GM19240 (cell line): ENCODE measurements around the gene WWOX.
"Not testable (repeated sequence)": the region's sequence is repeated elsewhere in the genome, so short reads cannot be mapped to it uniquely, and the experiment has no call there.

Source experiments
- DNase-seq: peaks from one replicate; pipeline ENCODE4 v3.0.0; 2011; ENCODE audit warnings: low spot score; ENCODE audit not compliant: insufficient read length

Gene WWOX

GRCh38 chr16:78672779-78673556, 573.5 kb downstream of the WWOX start:
- DNase-seq, result no peak

GRCh38 chr16:78673884-78674283, 574.4 kb downstream of the WWOX start:
- no peak for DNase-seq

GRCh38 chr16:78675312-78675711, 575.9 kb downstream of the WWOX start:
- DNase-seq, result no peak

- DNase-seq, result no peak
These were observed 576.7 kb downstream of the WWOX start for GRCh38 chr16:78675951-78676792.

GRCh38 chr16:78677181-78677731, 577.8 kb downstream of the WWOX start:
- no peak for DNase-seq

GRCh38 chr16:78679546-78679945, 580.1 kb downstream of the WWOX start:
- no peak for DNase-seq

GRCh38 chr16:78681743-78682142, 582.3 kb downstream of the WWOX start:
- no peak for DNase-seq

- DNase-seq, result no peak
These were observed 584.7 kb downstream of the WWOX start for GRCh38 chr16:78684030-78684611.

GRCh38 chr16:78684655-78685375, 585.4 kb downstream of the WWOX start:
- no peak for DNase-seq

GRCh38 chr16:78686601-78687000, 587.1 kb downstream of the WWOX start:
- no peak for DNase-seq

GRCh38 chr16:78689028-78689427, 589.6 kb downstream of the WWOX start:
- DNase-seq, result no peak

- no peak for DNase-seq
These were observed 590.1 kb downstream of the WWOX start for GRCh38 chr16:78689536-78689935.

GRCh38 chr16:78690510-78690909, 591.1 kb downstream of the WWOX start:
- DNase-seq, result no peak

GRCh38 chr16:78691746-78692145, 592.3 kb downstream of the WWOX start:
- not testable (repeated sequence) for DNase-seq

- no peak for DNase-seq
These were observed 594.0 kb downstream of the WWOX start for GRCh38 chr16:78693496-78693895.

- no peak for DNase-seq
These were observed 595.0 kb downstream of the WWOX start for GRCh38 chr16:78694414-78694813.

- no peak for DNase-seq
These were observed 595.9 kb downstream of the WWOX start for GRCh38 chr16:78695391-78695790.

GRCh38 chr16:78696797-78697196, 597.3 kb downstream of the WWOX start:
- no peak for DNase-seq

- DNase-seq, result no peak
These were observed 598.0 kb downstream of the WWOX start for GRCh38 chr16:78697426-78697825.

- no peak for DNase-seq
These were observed 604.5 kb downstream of the WWOX start for GRCh38 chr16:78703936-78704335.

- no peak for DNase-seq
These were observed 605.0 kb downstream of the WWOX start for GRCh38 chr16:78704416-78704815.
